Neutrophil (primary cell): Measurements from ENCODE around the gene TRAPPC3.

Experiments used
- H3K27ac ChIP-seq: fragments of 200-600 bp; sonication (generic); 2 replicates; pipeline ENCODE4 v1.5.1; 2016; ENCODE audit warnings: mild to moderate bottlenecking, moderate library complexity
- H3K27me3 ChIP-seq: fragments of 200-600 bp; sonication (generic); 2 replicates; pipeline ENCODE4 v1.6.0; 2016; ENCODE audit warnings: mild to moderate bottlenecking
- H3K36me3 ChIP-seq: fragments of 200-600 bp; sonication (generic); 2 replicates; pipeline ENCODE4 v1.5.1; 2017
- H3K4me1 ChIP-seq, 2 experiments: fragments of 200-600 bp in 1 of 2; sonication (generic) in 1 of 2; 1 replicate in 1 of 2; 2 replicates in 1 of 2; pipeline versions ENCODE4 v1.5.1 to v1.6.1; 2013 to 2016; ENCODE audit warnings: low read depth in 1 of 2, low read length in 1 of 2, mild to moderate bottlenecking in 1 of 2, moderate library complexity in 1 of 2; ENCODE audit not compliant: control insufficient read depth in 1 of 2, insufficient read depth in 1 of 2
- H3K4me3 ChIP-seq, 2 experiments: fragments of 200-600 bp in 1 of 2; sonication (generic) in 1 of 2; 1 replicate in 1 of 2; 2 replicates in 1 of 2; pipeline ENCODE4 v1.5.1; 2013 to 2016; ENCODE audit warnings: low read depth in 1 of 2, low read length in 1 of 2, mild to moderate bottlenecking in 1 of 2, moderate library complexity in 1 of 2
- H3K9me3 ChIP-seq: fragments of 200-600 bp; sonication (generic); 2 replicates; pipeline ENCODE4 v1.5.1; 2016
- CTCF ChIP-seq: fragments of 200-600 bp; sonication (generic); IDR thresholded peaks from 2 replicates; pipeline ENCODE4 v1.5.1; 2016; ENCODE audit warnings: antibody characterized with exemption

TRAPPC3 gene

GRCh38 chr1:36135796-36136195, 13.5 kb downstream of the TRAPPC3 start:
- Histone ChIP-seq H3K9me3 (no peaks in the 10 kb centered on the region), H3K27me3 (no peaks in the 10 kb centered on the region), H3K36me3 (peaks cover 43% of the 10 kb centered on the region), H3K4me1 (peaks cover 14 to 16% of the 10 kb centered on the region in 2 experiments), H3K4me3 (no peak overlapping the region), H3K27ac (no peak overlapping the region)
- no peak for TF ChIP-seq CTCF

DNA sequence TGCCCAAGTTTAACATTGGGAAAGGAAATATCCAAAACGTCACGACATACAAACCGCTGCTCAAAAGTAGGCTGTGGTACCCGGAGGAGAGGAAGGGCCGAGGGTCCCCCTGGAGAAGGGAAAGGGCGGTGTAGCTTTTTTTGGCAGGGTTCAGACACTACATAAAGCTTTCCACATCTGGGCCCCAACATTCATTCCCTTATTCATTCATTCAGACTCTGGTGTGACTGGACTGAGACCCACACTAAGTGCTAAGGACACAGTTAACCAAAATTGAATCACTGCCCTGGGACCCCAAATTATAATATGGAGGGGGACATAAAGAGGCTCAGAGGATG, 14.0 kb downstream of the TRAPPC3 start:
- no peak overlapping the region for H3K27ac ChIP-seq
- peaks cover 10 to 11% of the 10 kb centered on the region in 2 experiments for H3K4me1 ChIP-seq
- H3K36me3 ChIP-seq = peaks cover 42% of the 10 kb centered on the region
- no peak for TF ChIP-seq CTCF
- no peak overlapping the region for H3K4me3 ChIP-seq
- H3K9me3 ChIP-seq = no peaks in the 10 kb centered on the region
- H3K27me3 ChIP-seq = no peaks in the 10 kb centered on the region

DNA sequence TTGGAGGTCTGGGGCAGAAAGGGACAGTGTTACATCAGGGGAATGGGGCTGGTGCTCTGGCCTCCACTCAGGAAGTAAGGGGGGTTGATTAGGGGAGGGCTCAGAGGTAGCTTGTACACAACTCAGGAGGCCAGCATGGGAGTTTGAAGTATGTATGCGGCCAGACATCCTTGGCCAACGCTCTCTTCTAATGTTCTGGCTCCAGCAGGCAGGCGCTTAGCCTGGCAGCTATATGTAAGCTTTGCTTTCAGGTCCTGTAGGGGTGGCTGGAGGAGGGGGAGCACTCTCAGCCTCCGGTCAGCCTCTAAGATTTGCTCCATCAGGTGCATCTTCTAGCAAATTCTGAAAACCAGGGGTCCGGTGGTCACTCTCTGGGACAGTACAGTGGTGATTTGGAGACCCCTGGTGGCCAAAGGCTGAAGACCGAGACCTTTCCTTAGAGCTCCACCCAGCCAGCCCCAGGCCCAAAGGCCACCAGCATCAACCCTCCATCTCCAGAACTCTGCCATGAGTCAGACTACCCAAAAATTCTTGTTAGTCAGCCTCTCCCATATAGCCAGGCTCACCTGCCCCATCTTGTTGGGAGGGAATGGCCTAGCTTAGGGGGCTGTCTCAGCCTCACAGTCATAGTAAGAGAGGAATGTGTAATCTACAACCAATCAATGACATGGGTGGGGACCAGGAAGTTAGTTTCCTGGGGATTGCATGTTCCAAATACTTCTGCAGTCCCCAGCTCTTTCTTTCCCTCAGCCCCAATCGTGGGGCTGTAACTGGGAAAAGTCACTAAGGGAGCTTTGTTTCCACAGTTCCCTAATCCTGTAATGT, 14.6 kb downstream of the TRAPPC3 start:
- H3K4me1 ChIP-seq = peaks cover 8% of the 10 kb centered on the region in 2 experiments
- no peaks in the 10 kb centered on the region for H3K27me3 ChIP-seq
- no peaks in the 10 kb centered on the region for H3K9me3 ChIP-seq
- no peak overlapping the region for H3K4me3 ChIP-seq
- H3K27ac ChIP-seq = no peak overlapping the region
- peaks cover 36% of the 10 kb centered on the region for H3K36me3 ChIP-seq
- peak; percentile 47 for TF ChIP-seq CTCF

- Histone ChIP-seq H3K9me3 (no peaks in the 10 kb centered on the region), H3K27ac (no peak overlapping the region)
Observed at GRCh38 chr1:36134031-36134430, 15.3 kb downstream of the TRAPPC3 start.

DNA sequence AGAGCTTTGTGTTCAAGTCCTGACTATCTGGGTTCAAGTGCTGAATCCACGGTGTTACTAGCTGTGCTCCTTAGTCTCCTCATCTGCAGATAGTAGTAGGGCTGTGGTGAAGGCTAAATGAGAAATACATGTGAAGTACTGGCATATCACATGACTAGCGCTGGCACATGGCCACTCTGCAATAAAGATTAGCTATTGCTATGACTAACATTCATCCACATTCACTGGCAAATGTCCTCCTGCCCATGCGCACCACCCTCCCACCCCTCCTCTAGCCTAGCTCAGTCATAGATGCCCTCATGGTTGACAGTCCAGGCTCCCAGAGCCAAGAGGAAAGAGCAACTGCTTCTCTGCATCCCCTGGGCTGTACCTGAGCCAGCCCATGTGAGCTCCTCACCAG, 15.8 kb downstream of the TRAPPC3 start:
- no peak for TF ChIP-seq CTCF
- no peaks in the 10 kb centered on the region for H3K27me3 ChIP-seq
- peaks cover 8% of the 10 kb centered on the region in 2 experiments for H3K4me1 ChIP-seq
- H3K36me3 ChIP-seq = peaks cover 26% of the 10 kb centered on the region
- H3K9me3 ChIP-seq = no peaks in the 10 kb centered on the region
- no peak overlapping the region for H3K27ac ChIP-seq
- no peak overlapping the region for H3K4me3 ChIP-seq

More at GRCh38 chr1:36134031-36134430, 15.3 kb downstream of the TRAPPC3 start:
- no peaks in the 10 kb centered on the region for H3K27me3 ChIP-seq
- peaks cover 30% of the 10 kb centered on the region for H3K36me3 ChIP-seq
- no peak overlapping the region for H3K4me3 ChIP-seq
- TF ChIP-seq CTCF = no peak
- peaks cover 8% of the 10 kb centered on the region in 2 experiments for H3K4me1 ChIP-seq
